Uterus (tissue), 4 donors: ENCODE results near the gene LEKR1. TPM values are rescaled to one million over a fixed set of nuclear protein-coding genes. Genes with fewer than 3 reads are reported as not detected.

Experiments
- DNase-seq, 2 donors: peaks; one replicate each; pipeline ENCODE4 v3.0.0-alpha.2; 2019 to 2020
- H3K27ac ChIP-seq, 2 donors: fragments of 200-600 bp; sonication (generic); 1 replicate in 1 of 2; 2 replicates in 1 of 2; pipeline ENCODE4 v1.5.1; 2016 to 2018
- H3K27me3 ChIP-seq, 2 donors: fragments of 200-600 bp; sonication (generic); one replicate each; pipeline ENCODE4 v1.5.1; 2018 to 2019; ENCODE audit warnings: control low read depth in 1 of 2
- H3K36me3 ChIP-seq, 2 donors: fragments of 200-600 bp; sonication (generic); one replicate each; pipeline ENCODE4 v1.5.1; 2019; ENCODE audit warnings: control low read depth in 1 of 2
- H3K4me1 ChIP-seq, 2 donors: fragments of 200-600 bp; sonication (generic); one replicate each; pipeline ENCODE4 v1.5.1; 2018 to 2019; ENCODE audit warnings: control low read depth in 1 of 2
- H3K4me3 ChIP-seq, 2 donors: fragments of 200-600 bp; sonication (generic); 1 replicate in 1 of 2; 2 replicates in 1 of 2; pipeline ENCODE4 v1.5.1; 2018 to 2019; ENCODE audit warnings: mild to moderate bottlenecking in 1 of 2
- H3K9me3 ChIP-seq, 2 donors: fragments of 200-600 bp; sonication (generic); one replicate each; pipeline ENCODE4 v1.5.1; 2019; ENCODE audit warnings: control low read depth in 1 of 2
- POLR2A ChIP-seq, 2 donors: fragments of 450-650 bp; IDR thresholded peaks; one replicate each; pipeline ENCODE4 v1.6.1; 2016; ENCODE audit warnings: antibody characterized with exemption in 2 of 2, mild to moderate bottlenecking in 1 of 2, moderate library complexity in 1 of 2
- intact Hi-C: fragments of 100-400 bp; cut with DNase I; formaldehyde crosslinking; loops from one replicate; pipeline ENCODE4 v1.15.1; 2023; ENCODE audit warnings: low total_unique reads
- total RNA-seq, 4 donors: library from RNA; depleted of rRNA in 3 of 4; stranded (reverse); fragments of >200 nt in 3 of 4; gene quantifications; one replicate each; pipeline versions ENCODE4 v1.1.0 to v1.2.4, GENCODE V29; 2014 to 2023
- TF ChIP-seq, protein P1 (sequence below), 4 experiments: fragments of 200-600 bp in 2 of 4; fragments of 450-650 bp in 2 of 4; sonication (generic) in 2 of 4; IDR thresholded peaks; one replicate each; pipeline ENCODE4 v1.5.1; 2016 to 2019; ENCODE audit warnings: antibody characterized with exemption in 4 of 4, mild to moderate bottlenecking in 2 of 4, moderate library complexity in 1 of 4
- donor health status: DM: yes; HTN: yes; CAD: no.

Gene LEKR1
- total RNA-seq, 4 donors from 2014 or later: 0.26 to 4.8 (median 2.8) TPM; not detected in 1

GRCh38 chr3:157051055-157051454 lies 224.9 kb downstream of the LEKR1 start:
- intact Hi-C loops: no loop called here
- no peaks in the 10 kb centered on the region for H3K9me3 ChIP-seq
- no peak overlapping the region for H3K27ac ChIP-seq
- H3K27me3 ChIP-seq: no peaks in the 10 kb centered on the region
- no peak for TF ChIP-seq POLR2A (IDR thresholded peaks at IDR 0.05)
- TF ChIP-seq, protein P1, sequence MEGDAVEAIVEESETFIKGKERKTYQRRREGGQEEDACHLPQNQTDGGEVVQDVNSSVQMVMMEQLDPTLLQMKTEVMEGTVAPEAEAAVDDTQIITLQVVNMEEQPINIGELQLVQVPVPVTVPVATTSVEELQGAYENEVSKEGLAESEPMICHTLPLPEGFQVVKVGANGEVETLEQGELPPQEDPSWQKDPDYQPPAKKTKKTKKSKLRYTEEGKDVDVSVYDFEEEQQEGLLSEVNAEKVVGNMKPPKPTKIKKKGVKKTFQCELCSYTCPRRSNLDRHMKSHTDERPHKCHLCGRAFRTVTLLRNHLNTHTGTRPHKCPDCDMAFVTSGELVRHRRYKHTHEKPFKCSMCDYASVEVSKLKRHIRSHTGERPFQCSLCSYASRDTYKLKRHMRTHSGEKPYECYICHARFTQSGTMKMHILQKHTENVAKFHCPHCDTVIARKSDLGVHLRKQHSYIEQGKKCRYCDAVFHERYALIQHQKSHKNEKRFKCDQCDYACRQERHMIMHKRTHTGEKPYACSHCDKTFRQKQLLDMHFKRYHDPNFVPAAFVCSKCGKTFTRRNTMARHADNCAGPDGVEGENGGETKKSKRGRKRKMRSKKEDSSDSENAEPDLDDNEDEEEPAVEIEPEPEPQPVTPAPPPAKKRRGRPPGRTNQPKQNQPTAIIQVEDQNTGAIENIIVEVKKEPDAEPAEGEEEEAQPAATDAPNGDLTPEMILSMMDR (IDR thresholded peaks at IDR 0.05): no peak
- H3K4me1 ChIP-seq: no peaks in the 10 kb centered on the region
- no peak overlapping the region for H3K4me3 ChIP-seq
- H3K36me3 ChIP-seq: no peaks in the 10 kb centered on the region
- DNase-seq: no peak

DNA sequence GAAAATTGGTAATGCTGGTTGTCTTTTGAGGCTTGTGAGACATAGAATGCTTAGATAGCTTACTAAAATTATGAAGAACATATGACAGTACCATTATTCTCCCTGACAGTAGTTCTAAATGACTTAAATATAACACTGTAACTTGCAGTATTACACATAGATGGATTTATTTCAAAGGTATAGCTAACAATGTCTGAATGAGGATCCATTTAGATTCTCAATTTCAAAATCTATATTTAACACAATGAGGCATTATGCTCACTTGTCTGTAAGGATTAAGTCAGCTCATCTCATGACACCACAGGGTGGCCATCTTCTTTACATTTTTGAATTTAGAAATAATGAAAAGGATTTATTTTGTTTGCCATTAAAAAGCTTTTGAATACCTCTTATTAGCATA lies 225.4 kb downstream of the LEKR1 start:
- no peaks in the 10 kb centered on the region for H3K4me1 ChIP-seq
- intact Hi-C loops: no loop called here
- H3K9me3 ChIP-seq: no peaks in the 10 kb centered on the region
- no peaks in the 10 kb centered on the region for H3K27me3 ChIP-seq
- no peak overlapping the region for H3K27ac ChIP-seq
- TF ChIP-seq POLR2A (IDR thresholded peaks at IDR 0.05): no peak
- TF ChIP-seq, protein P1 (IDR thresholded peaks at IDR 0.05): no peak
- no peak for DNase-seq
- H3K4me3 ChIP-seq: no peak overlapping the region
- H3K36me3 ChIP-seq: no peaks in the 10 kb centered on the region

- H3K4me3 ChIP-seq: no peak overlapping the region
- no peak for DNase-seq
- H3K9me3 ChIP-seq: no peaks in the 10 kb centered on the region
- no peaks in the 10 kb centered on the region for H3K4me1 ChIP-seq
- TF ChIP-seq, protein P1 (IDR thresholded peaks at IDR 0.05): no peak
- no peak for TF ChIP-seq POLR2A (IDR thresholded peaks at IDR 0.05)
- H3K27me3 ChIP-seq: no peaks in the 10 kb centered on the region
- no peak overlapping the region for H3K27ac ChIP-seq
- no peaks in the 10 kb centered on the region for H3K36me3 ChIP-seq
- intact Hi-C loops: no loop called here
Measured at GRCh38 chr3:157056035-157056434, 229.9 kb downstream of the LEKR1 start.

DNA sequence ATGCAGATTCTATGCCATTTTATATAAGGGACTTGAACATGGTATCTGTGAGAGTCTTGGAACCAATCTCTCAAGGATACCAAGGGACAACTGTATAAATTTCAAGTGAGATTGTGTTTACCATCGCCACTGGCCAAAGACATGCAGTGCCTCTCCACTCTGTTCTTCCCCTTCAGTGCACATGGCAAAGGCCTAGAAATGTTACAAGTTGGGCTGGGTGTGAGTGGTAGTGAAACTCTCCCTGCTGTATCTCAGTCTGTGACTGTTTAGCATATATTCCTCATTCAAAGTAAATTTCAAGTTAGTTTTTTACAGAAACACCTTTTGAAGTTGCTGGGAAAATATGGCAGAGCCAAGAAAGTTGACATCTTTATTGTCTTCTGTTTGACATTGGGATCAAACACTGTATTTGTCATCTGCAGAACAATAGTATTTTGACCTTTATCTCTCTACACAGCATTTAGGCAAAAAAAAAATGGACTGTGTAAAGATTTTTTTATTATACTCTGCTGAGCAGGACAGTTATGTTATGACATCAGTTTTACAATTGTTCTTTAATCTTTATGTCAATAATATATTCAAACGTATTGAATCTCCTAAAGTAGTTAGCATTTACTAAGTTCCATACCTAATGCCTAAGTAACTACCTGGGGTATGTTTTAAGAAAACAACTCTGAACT lies 232.4 kb downstream of the LEKR1 start:
- H3K4me3 ChIP-seq: no peak overlapping the region
- no peak for TF ChIP-seq POLR2A (IDR thresholded peaks at IDR 0.05)
- TF ChIP-seq, protein P1 (IDR thresholded peaks at IDR 0.05): no peak
- H3K9me3 ChIP-seq: no peaks in the 10 kb centered on the region
- DNase-seq: no peak
- intact Hi-C loops: no loop called here
- H3K27me3 ChIP-seq: no peaks in the 10 kb centered on the region
- H3K4me1 ChIP-seq: no peaks in the 10 kb centered on the region
- H3K36me3 ChIP-seq: no peaks in the 10 kb centered on the region
- no peak overlapping the region for H3K27ac ChIP-seq

DNA sequence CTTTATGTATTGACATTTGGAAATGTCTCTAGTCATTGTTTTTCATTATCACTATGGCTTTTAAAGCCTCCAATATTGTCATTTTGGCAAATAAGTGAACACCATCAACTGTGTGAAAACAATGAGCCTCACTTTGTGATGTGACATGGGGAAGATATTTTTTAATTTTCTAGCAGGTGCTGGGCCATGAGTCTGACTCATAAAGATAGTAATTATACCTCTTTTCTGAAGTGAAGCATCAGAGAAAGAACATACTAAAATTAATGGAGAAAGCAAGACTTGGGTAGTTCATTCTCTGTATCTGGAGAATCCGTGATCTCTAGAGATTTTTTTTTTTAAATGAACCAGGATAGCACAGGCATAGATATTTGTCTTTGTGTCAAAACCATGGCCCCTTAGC lies 233.0 kb downstream of the LEKR1 start:
- no peak for DNase-seq
- intact Hi-C loops: no loop called here
- H3K4me1 ChIP-seq: no peaks in the 10 kb centered on the region
- no peaks in the 10 kb centered on the region for H3K9me3 ChIP-seq
- no peak overlapping the region for H3K4me3 ChIP-seq
- TF ChIP-seq, protein P1 (IDR thresholded peaks at IDR 0.05): no peak
- TF ChIP-seq POLR2A (IDR thresholded peaks at IDR 0.05): no peak
- H3K27ac ChIP-seq: no peak overlapping the region
- no peaks in the 10 kb centered on the region for H3K27me3 ChIP-seq
- H3K36me3 ChIP-seq: no peaks in the 10 kb centered on the region
